CD8-positive, alpha-beta memory T cell (primary cell): Measurements from ENCODE around the gene CHST6. TPM values are rescaled to one million over a fixed set of nuclear protein-coding genes. Genes with fewer than 3 reads are reported as not detected.

Experiments
- CTCF ChIA-PET: fragments of 350-600 bp; sonication (Branson Sonifier 250); formaldehyde crosslinking; loops from one replicate; lab custom pipeline; 2021; ENCODE audit warnings: antibody characterized with exemption; lab: Charles Lee
- POLR2A ChIA-PET: fragments of 350-600 bp; sonication (Branson Sonifier 250); formaldehyde crosslinking; loops from one replicate; lab custom pipeline; 2021; ENCODE audit warnings: antibody characterized with exemption; lab: Charles Lee
- DNase-seq, 5 donors: peaks; one replicate each; pipeline versions ENCODE4 v3.0.0 to v3.0.0-alpha.2; 2020 to 2022; ENCODE audit warnings: mixed read lengths in 1 of 5
- H3K27ac ChIP-seq: one replicate; pipeline ENCODE4 v1.7.0; 2013; ENCODE audit warnings: low read depth, mild to moderate bottlenecking, low read length, moderate library complexity
- H3K27me3 ChIP-seq: 2 replicates; pipeline ENCODE4 v1.7.0; 2013; ENCODE audit warnings: low read length, mild to moderate bottlenecking; ENCODE audit not compliant: insufficient read depth, poor library complexity, severe bottlenecking
- H3K36me3 ChIP-seq: 2 replicates; pipeline ENCODE4 v1.7.0; 2013; ENCODE audit warnings: mild to moderate bottlenecking, low read length, moderate library complexity; ENCODE audit not compliant: insufficient read depth
- H3K4me1 ChIP-seq: 2 replicates; pipeline ENCODE4 v1.7.0; 2013; ENCODE audit warnings: mild to moderate bottlenecking, low read length, moderate library complexity; ENCODE audit not compliant: insufficient read depth
- H3K4me3 ChIP-seq: 2 replicates; pipeline ENCODE4 v1.7.0; 2013; ENCODE audit warnings: mild to moderate bottlenecking, low read length
- H3K9me3 ChIP-seq: 2 replicates; pipeline ENCODE4 v1.7.0; 2013; ENCODE audit warnings: mild to moderate bottlenecking, low read length
- H3K27ac Mint-ChIP-seq, 8 donors: one replicate each; pipeline ENCODE4 v1.8.0; 2020 to 2021; ENCODE audit warnings: mixed read lengths in 8 of 8, mild to moderate bottlenecking in 6 of 8, inconsistent platforms in 3 of 8, moderate library complexity in 3 of 8
- H3K27me3 Mint-ChIP-seq, 2 donors: one replicate each; pipeline ENCODE4 v1.8.0; 2020 to 2021; ENCODE audit warnings: mixed read lengths in 2 of 2, mild to moderate bottlenecking in 1 of 2, moderate library complexity in 1 of 2
- H3K36me3 Mint-ChIP-seq, 3 donors: one replicate each; pipeline ENCODE4 v1.8.0; 2020 to 2021; ENCODE audit warnings: mixed read lengths in 3 of 3, inconsistent platforms in 1 of 3, mild to moderate bottlenecking in 1 of 3
- H3K4me1 Mint-ChIP-seq, 3 donors: one replicate each; pipeline ENCODE4 v1.8.0; 2020 to 2021; ENCODE audit warnings: mixed read lengths in 3 of 3, inconsistent platforms in 1 of 3, mild to moderate bottlenecking in 1 of 3
- H3K4me3 Mint-ChIP-seq, 7 donors: one replicate each; pipeline ENCODE4 v1.8.0; 2020 to 2021; ENCODE audit warnings: mixed read lengths in 7 of 7, mild to moderate bottlenecking in 6 of 7, moderate library complexity in 4 of 7, inconsistent platforms in 2 of 7
- H3K9me3 Mint-ChIP-seq, 5 donors: one replicate each; pipeline ENCODE4 v1.8.0; 2020 to 2022; ENCODE audit warnings: mixed read lengths in 5 of 5, mild to moderate bottlenecking in 3 of 5, moderate library complexity in 2 of 5, inconsistent platforms in 1 of 5
- polyA plus RNA-seq: library from polyadenylated mRNA; unstranded; fragments of 300-500 nt; fragmentation: Illumina TruSeq; gene quantifications from one replicate; pipeline ENCODE4 v1.2.3, GENCODE V29; 2021
- total RNA-seq, 2 experiments: library from RNA; stranded (reverse); gene quantifications; one replicate each; pipeline ENCODE4 v1.2.3, GENCODE V29; 2021

CHST6 gene
- total and polyA plus RNA-seq, 3 experiments from 2014 or later, result 0.04 to 0.11 TPM; not detected in 1

DNA sequence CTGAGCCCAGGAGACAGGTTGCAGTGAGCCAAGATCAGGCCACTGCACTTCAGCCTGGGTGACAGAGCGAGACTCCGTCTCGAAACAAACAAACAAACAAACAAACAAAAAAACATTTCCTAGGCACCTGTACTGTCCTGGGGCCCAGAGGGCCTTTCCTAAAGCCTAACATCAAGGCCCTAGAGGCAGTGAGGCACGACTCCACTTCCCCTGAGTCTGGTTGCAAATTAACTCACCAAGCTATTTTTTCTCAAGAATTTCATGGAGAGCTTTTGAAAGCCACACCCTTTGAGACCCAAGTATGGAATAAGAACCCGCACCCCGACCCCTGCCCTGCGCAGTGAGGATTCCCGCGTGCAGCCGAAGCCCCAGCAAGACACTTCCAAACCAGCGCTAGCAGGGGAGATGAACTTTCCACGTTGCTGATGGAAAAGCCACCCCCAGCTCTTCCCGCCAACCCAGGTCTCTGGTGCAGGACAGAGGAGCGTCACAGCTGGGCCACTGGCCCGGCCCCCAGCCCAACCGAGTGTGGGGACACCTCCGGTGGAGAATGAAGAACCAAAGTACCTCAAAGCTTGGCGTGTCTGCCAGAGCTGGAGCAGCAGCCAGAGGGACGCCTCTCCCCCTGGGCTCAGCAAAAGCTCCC is 39.4 kb upstream of the CHST6 start:
- Histone ChIP-seq H3K4me3 (no peak overlapping the region), H3K27me3 (no peaks in the 10 kb centered on the region), H3K9me3 (no peaks in the 10 kb centered on the region), H3K27ac (no peak overlapping the region), H3K4me1 (no peaks in the 10 kb centered on the region), H3K36me3 (no peaks in the 10 kb centered on the region)
- no peak for DNase-seq
- no peaks in the 10 kb centered on the region for H3K27me3 Mint-ChIP-seq
- H3K9me3 Mint-ChIP-seq, result no peaks in the 10 kb centered on the region
- ChIA-PET POLR2A (no interaction called here), CTCF (interaction anchor here (1.0 to 1.5 kb wide), 2 partner anchors 13 to 18 kb away, joined by 3 read pairs; no protein-coding TSS in a partner anchor)
- H3K36me3 Mint-ChIP-seq, result no peaks in the 10 kb centered on the region
- no peaks in the 10 kb centered on the region for H3K4me1 Mint-ChIP-seq
- H3K4me3 Mint-ChIP-seq, result no peak overlapping the region
- no peak overlapping the region for H3K27ac Mint-ChIP-seq

DNA sequence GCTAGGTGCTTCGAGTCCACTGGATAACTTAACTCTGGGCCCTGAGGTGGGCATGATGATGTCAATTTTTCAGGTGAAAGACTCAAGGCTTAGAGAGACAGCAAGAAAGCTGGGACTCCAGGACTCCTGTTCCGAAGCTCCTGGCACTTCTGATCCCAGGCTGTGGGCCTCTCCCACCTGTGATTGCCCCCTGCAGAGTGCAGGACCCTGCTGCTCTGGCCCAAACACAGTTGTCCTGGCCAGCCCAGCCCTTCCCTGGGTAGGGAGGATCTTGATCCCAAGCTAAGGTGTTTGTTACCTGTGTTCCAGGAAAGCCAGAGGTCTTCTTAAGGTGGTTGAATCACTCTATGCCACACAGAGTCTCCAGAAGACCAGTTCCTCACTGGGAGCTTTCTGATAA is 37.5 kb upstream of the CHST6 start:
- Histone ChIP-seq H3K4me1 (no peaks in the 10 kb centered on the region), H3K9me3 (no peaks in the 10 kb centered on the region), H3K36me3 (no peaks in the 10 kb centered on the region), H3K27ac (no peak overlapping the region), H3K4me3 (no peak overlapping the region), H3K27me3 (no peaks in the 10 kb centered on the region)
- Mint-ChIP-seq H3K4me3 (no peak overlapping the region), H3K27me3 (no peaks in the 10 kb centered on the region), H3K36me3 (no peaks in the 10 kb centered on the region), H3K4me1 (no peaks in the 10 kb centered on the region), H3K9me3 (no peaks in the 10 kb centered on the region), H3K27ac (no peak overlapping the region)
- ChIA-PET POLR2A (no interaction called here), CTCF (no interaction called here)
- no peak for DNase-seq

DNA sequence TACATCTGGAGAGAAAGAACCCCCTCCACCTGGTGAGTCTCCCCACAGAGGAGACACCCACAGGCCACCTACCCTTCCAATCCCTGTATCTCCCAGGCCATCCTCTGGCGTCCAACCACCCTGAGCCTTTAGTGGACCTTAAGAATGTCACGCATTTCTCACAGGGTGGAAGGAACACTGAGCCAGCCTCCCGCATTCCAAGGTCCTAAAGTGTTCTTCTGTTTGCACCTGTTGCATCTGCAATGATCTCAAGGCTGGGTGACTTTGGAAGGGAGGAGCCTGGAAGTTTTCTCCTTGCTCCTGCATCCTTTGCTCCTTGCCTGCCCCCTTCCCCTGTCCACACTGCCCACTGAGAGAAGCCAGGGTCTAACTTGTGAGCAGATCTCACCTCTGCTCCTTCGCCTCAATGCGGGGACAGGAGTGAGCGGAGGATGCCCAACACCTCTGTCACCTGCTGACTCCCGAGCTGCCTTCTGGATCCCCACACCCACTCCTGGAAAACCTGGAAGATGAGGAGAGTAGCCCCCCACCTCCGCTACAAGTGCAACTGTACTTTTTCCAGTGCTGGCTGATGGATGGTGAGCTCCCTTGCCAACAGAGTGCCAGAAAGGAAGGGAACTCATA is 37.0 kb upstream of the CHST6 start:
- CTCF ChIA-PET, result interaction anchor here (1.5 kb wide), 1 partner anchor 15 kb away, joined by 6 read pairs; no protein-coding TSS in a partner anchor
- Mint-ChIP-seq H3K9me3 (no peaks in the 10 kb centered on the region), H3K36me3 (no peaks in the 10 kb centered on the region), H3K4me1 (no peaks in the 10 kb centered on the region), H3K27ac (no peak overlapping the region), H3K27me3 (no peaks in the 10 kb centered on the region), H3K4me3 (no peak overlapping the region)
- Histone ChIP-seq H3K27ac (no peak overlapping the region), H3K27me3 (no peaks in the 10 kb centered on the region), H3K9me3 (no peaks in the 10 kb centered on the region), H3K4me3 (no peak overlapping the region), H3K36me3 (no peaks in the 10 kb centered on the region), H3K4me1 (no peaks in the 10 kb centered on the region)
- POLR2A ChIA-PET, result no interaction called here
- no peak for DNase-seq

DNA sequence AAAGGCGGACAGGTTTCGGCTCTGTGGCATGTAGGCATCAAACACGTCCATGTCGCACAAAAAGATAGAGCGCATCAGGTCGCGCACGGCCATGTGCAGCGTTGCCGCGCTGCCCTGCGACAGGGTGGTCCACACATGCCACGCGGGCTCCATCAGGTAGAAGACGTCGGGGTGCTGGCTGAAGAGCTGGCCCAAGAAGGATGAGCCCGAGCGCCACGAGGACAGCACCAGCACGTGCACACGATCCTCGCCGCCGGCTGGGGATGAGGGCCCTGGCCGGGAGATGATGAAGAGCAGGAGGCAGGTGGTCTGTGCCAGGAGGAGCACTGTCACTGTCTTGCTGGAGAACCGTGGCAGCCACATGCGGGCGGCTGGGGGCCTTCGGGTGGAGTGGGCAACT is 34.7 kb upstream of the CHST6 start:
- CTCF ChIA-PET, result no interaction called here
- Histone ChIP-seq H3K27ac (no peak overlapping the region), H3K4me1 (no peaks in the 10 kb centered on the region), H3K27me3 (no peaks in the 10 kb centered on the region), H3K36me3 (no peaks in the 10 kb centered on the region), H3K4me3 (no peak overlapping the region), H3K9me3 (no peaks in the 10 kb centered on the region)
- H3K4me3 Mint-ChIP-seq, result no peak overlapping the region
- POLR2A ChIA-PET, result no interaction called here
- no peaks in the 10 kb centered on the region for H3K4me1 Mint-ChIP-seq
- no peak overlapping the region for H3K27ac Mint-ChIP-seq
- no peaks in the 10 kb centered on the region for H3K36me3 Mint-ChIP-seq
- no peak for DNase-seq
- no peaks in the 10 kb centered on the region for H3K27me3 Mint-ChIP-seq
- H3K9me3 Mint-ChIP-seq, result no peaks in the 10 kb centered on the region

DNA sequence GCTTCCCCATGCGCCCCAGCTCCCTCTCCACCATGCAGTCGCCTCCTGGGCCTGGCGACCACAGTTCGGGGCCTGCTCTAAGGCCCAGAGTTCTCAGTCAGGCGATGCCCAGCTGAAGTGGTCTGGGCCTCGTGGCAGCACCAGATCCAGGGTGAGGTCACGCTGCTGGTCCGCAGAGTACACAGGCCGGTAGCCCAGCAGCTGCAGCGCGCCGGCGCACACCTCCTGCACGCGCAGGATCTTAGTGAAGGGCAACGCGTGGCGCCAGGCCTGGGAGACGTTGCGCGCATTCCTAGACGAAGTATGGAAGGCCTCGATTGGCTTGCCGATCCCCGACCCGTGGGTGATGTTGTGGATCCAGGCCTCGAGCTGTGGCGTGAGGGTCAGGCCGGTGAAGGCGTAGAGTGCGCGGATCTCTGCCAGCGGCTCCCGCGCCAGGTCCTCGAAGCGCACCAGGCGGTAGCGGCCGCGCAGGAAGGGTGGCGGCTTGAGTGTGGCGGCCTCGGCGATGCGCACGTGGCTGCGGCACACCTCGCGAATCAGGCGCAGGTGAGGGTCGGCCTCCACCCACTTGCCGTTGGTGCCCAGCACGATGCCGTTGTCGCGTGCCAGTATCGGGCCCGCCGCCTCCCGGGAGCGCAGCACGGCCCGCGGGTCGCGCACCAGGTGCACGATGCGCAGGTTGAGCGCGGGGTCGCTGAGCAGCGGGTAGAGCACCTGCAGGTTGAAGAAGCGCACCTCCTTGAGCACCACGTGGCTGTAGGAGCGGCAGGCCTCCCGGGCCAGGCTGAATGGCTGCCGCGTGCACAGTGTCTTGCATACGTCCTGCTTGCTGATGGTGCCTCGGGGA is 34.0 kb upstream of the CHST6 start:
- H3K36me3 Mint-ChIP-seq, result no peaks in the 10 kb centered on the region
- H3K4me3 ChIP-seq, result no peak overlapping the region
- H3K4me3 Mint-ChIP-seq, result no peak overlapping the region
- POLR2A ChIA-PET, result no interaction called here
- no peaks in the 10 kb centered on the region for H3K27me3 ChIP-seq
- no peaks in the 10 kb centered on the region for H3K9me3 Mint-ChIP-seq
- DNase-seq, result no peak
- no peaks in the 10 kb centered on the region for H3K36me3 ChIP-seq
- no peaks in the 10 kb centered on the region for H3K9me3 ChIP-seq
- no peak overlapping the region for H3K27ac Mint-ChIP-seq
- H3K4me1 ChIP-seq, result no peaks in the 10 kb centered on the region
- no peak overlapping the region for H3K27ac ChIP-seq
- CTCF ChIA-PET, result no interaction called here
- H3K27me3 Mint-ChIP-seq, result no peaks in the 10 kb centered on the region
- no peaks in the 10 kb centered on the region for H3K4me1 Mint-ChIP-seq

DNA sequence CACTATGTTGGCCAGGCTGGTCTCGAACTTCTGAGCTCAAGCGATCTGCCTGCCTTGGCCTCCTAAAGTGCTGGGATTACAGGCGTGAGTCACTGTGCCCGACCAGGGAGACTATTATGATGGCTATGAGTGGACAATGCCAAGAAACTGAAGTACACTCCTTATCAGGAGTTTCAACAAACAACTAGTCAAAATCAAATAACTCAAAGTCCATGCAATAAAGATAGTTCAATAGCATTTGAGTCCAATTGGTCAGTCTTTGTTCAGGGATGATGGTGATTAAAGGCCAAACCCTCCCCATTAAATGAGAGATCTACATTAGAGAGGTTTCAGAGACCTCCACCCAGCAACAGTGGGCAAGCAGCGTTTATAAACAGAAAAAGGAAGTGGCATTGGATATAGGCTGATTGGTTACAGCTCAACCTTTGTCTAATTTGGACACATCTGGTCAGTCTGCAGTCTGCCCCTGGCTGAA is 32.6 kb upstream of the CHST6 start:
- no peak overlapping the region for H3K4me3 Mint-ChIP-seq
- no peaks in the 10 kb centered on the region for H3K9me3 Mint-ChIP-seq
- H3K4me3 ChIP-seq, result no peak overlapping the region
- CTCF ChIA-PET, result interaction anchor here (0.6 kb wide), 1 partner anchor 10 kb away, joined by 3 read pairs; no protein-coding TSS in a partner anchor
- H3K9me3 ChIP-seq, result no peaks in the 10 kb centered on the region
- H3K36me3 ChIP-seq, result no peaks in the 10 kb centered on the region
- H3K27ac Mint-ChIP-seq, result no peak overlapping the region
- no peak overlapping the region for H3K27ac ChIP-seq
- H3K4me1 Mint-ChIP-seq, result no peaks in the 10 kb centered on the region
- POLR2A ChIA-PET, result interaction anchor here (0.7 kb wide), 1 partner anchor 117 kb away, joined by 3 read pairs; no protein-coding TSS in a partner anchor
- no peaks in the 10 kb centered on the region for H3K4me1 ChIP-seq
- DNase-seq, result no peak
- H3K27me3 ChIP-seq, result no peaks in the 10 kb centered on the region
- H3K27me3 Mint-ChIP-seq, result no peaks in the 10 kb centered on the region
- H3K36me3 Mint-ChIP-seq, result no peaks in the 10 kb centered on the region

DNA sequence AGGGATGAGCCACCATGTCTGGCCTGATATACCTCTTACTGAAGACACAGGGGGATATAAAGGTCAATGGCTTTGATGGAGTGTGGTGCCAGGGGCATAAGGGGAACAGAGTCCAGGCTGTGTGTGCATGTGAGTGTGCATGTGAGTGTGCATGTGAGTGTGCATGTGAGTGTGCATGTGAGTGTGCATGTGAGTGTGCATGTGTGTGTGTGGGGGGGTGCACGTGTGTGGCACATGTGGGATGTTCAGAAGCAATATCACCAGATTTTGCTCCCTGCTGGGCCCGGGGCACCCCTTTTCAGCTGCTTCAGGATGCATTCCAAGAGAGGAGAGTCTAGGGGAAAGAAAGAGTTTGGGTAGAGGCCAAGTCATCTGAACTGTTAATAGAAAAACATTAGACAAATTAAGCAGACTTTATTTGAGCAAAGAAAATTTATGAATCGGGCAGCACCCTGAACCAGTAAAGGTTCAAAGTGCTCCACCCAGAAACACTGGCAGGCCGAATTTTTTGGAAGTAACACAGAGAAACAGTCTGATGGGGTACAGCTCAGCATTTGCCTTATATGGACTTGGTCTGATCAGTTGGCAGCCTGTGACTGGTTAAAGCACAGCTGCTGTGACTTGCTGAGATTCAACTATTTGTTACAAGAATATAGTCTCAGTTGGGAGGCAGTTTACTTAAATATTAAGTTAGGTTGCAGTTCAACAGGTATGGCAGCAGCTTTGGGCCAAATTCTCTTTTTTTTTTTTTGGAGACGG is 31.0 kb upstream of the CHST6 start:
- H3K27ac Mint-ChIP-seq, result no peak overlapping the region
- H3K36me3 ChIP-seq, result no peaks in the 10 kb centered on the region
- no peak overlapping the region for H3K4me3 Mint-ChIP-seq
- DNase-seq, result no peak
- no peaks in the 10 kb centered on the region for H3K27me3 ChIP-seq
- H3K27me3 Mint-ChIP-seq, result no peaks in the 10 kb centered on the region
- no peaks in the 10 kb centered on the region for H3K4me1 ChIP-seq
- no peak overlapping the region for H3K4me3 ChIP-seq
- CTCF ChIA-PET, result interaction anchor here (0.8 kb wide), 1 partner anchor 123 kb away, joined by 3 read pairs; no protein-coding TSS in a partner anchor
- POLR2A ChIA-PET, result no interaction called here
- peaks cover 0 to 3% (median 3%) of the 10 kb centered on the region in 3 donors for H3K4me1 Mint-ChIP-seq
- H3K9me3 ChIP-seq, result no peaks in the 10 kb centered on the region
- H3K36me3 Mint-ChIP-seq, result no peaks in the 10 kb centered on the region
- H3K27ac ChIP-seq, result no peak overlapping the region
- no peaks in the 10 kb centered on the region for H3K9me3 Mint-ChIP-seq
